Measurements from ENCODE around the gene PRKACB.
A peak's percentile ranks its signal among the peaks of the same experiment; 100 is the strongest.

Gene PRKACB

DNA sequence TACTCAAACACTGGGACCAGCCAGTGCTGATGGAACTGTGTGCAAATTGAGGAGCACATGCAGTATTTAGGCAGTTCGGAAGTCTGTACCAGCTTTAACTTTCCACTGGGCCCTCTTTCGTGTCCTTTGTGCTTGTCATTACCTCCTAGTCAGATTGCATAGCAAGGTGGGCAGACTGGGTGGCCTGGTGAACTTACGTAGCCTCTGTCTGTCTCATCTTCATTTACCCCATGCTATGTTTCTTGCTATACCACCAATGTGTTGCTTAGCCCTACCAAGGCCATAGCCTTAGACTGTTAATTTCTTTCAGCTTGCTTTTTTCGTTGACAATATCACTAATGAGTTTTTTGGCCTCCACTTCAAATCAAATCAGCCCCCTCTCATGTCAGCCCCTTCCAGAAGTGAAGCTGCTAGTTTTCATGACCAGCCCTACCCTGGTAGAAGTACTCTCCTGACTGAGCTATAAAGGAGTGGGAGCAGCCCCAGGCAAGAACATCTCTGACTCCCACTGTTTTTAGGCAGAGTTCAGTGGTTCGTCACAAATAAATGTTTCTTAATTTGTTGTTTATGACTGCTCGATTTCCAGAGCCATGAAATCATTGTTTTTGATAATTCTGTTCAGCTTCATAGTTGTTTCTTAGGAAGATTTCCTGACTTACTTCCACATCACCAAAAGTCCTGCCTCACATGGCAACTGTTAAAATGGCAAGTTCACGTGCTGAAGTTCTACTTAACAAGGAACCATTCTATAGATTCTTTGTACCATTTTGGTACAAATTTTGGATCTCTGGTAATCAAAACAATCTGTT is 19.3 kb downstream of the PRKACB start:
- peak overlapping the region; percentile 60 for H3K27ac Mint-ChIP-seq (ENCODE audit: low read depth)

GRCh38 chr1:84164161-84164560 is 20.1 kb downstream of the PRKACB start:
- Mint-ChIP-seq H3K27me3 (no peaks in the 10 kb centered on the region), H3K4me1 (peaks cover 72% of the 10 kb centered on the region)
- ATAC-seq (replicated peaks; ENCODE audit: extremely low read depth, poor library complexity, severe bottlenecking) = peak; percentile 25

More for the DNA sequence above, 19.3 kb downstream of the PRKACB start:
- DNase-seq (ENCODE audit: low spot score in 2 of 2) (no peak), ATAC-seq (replicated peaks; ENCODE audit: extremely low read depth, poor library complexity, severe bottlenecking) (no peak)
- Mint-ChIP-seq H3K27me3 (no peaks in the 10 kb centered on the region), H3K4me3 (peak overlapping the region; percentile 61), H3K36me3 (ENCODE audit: insufficient read depth) (peaks cover 4% of the 10 kb centered on the region), H3K9me3 (no peaks in the 10 kb centered on the region), H3K4me1 (peaks cover 71% of the 10 kb centered on the region)

GRCh38 chr1:84164567-84165021 is 20.5 kb downstream of the PRKACB start:
- no peaks in the 10 kb centered on the region for H3K27me3 Mint-ChIP-seq
- ATAC-seq (replicated peaks; ENCODE audit: extremely low read depth, poor library complexity, severe bottlenecking) (peak; percentile 50), DNase-seq (ENCODE audit: low spot score in 2 of 2) (no peak)
- H3K4me1 Mint-ChIP-seq = peaks cover 74% of the 10 kb centered on the region
- H3K36me3 Mint-ChIP-seq (ENCODE audit: insufficient read depth) = peaks cover 4% of the 10 kb centered on the region
- H3K9me3 Mint-ChIP-seq = no peaks in the 10 kb centered on the region
- H3K27ac Mint-ChIP-seq (ENCODE audit: low read depth) = peak overlapping the region; percentile 60
- H3K4me3 Mint-ChIP-seq = peak overlapping the region; percentile 61

More at GRCh38 chr1:84164161-84164560, 20.1 kb downstream of the PRKACB start:
- no peak for DNase-seq (ENCODE audit: low spot score in 2 of 2)
- Mint-ChIP-seq H3K4me3 (peak overlapping the region; percentile 61), H3K27ac (ENCODE audit: low read depth) (peak overlapping the region; percentile 60), H3K36me3 (ENCODE audit: insufficient read depth) (peaks cover 4% of the 10 kb centered on the region), H3K9me3 (no peaks in the 10 kb centered on the region)

GRCh38 chr1:84165601-84166000 is 21.5 kb downstream of the PRKACB start:
- ATAC-seq (replicated peaks; ENCODE audit: extremely low read depth, poor library complexity, severe bottlenecking) (no peak), DNase-seq (ENCODE audit: low spot score in 2 of 2) (no peak)
- Mint-ChIP-seq H3K27ac (ENCODE audit: low read depth) (no peak overlapping the region), H3K27me3 (no peaks in the 10 kb centered on the region), H3K36me3 (ENCODE audit: insufficient read depth) (peaks cover 4% of the 10 kb centered on the region), H3K4me3 (peak overlapping the region; percentile 31), H3K9me3 (no peaks in the 10 kb centered on the region), H3K4me1 (peaks cover 76% of the 10 kb centered on the region)

DNA sequence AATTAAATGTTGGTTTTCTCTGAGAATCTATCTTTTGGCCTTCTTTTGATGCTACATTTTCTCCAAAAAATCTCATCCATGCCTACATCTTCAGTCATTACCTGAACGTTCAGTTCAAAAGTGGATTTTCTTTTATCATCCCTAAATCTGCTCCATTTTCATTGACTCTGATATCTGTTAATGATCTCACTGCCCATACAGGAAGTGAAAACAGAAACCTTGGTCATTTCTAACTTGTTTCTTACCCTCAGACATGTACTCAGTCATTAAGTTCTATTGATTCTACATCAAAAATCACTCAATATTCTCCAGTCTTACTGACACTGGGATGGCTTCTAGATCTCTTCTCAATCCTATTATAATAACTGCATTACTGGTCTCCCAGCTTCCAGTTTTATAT is 22.7 kb downstream of the PRKACB start:
- peak overlapping the region; percentile 43 for H3K4me3 Mint-ChIP-seq
- no peaks in the 10 kb centered on the region for H3K27me3 Mint-ChIP-seq

DNA sequence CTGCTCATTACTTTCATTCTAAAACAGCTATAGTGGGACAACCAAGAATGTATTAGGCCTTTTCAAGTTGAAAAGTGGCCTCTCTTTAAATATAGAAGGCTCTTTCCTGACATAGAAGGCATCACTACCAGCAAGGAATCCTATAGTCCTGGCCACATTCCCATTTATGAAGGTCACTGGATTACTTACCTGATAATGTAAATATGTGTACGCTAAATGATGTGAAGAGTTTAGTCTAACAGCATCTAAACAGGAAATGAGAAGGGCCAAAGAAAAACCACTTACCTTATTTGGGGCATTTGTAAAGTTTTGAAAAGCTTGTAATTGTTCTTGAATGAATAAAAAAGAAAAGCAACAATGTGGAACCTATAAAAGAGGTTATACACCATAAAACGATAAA is 24.7 kb downstream of the PRKACB start:
- H3K27ac Mint-ChIP-seq (ENCODE audit: low read depth) = peak overlapping the region; percentile 67
- no peak overlapping the region for H3K4me3 Mint-ChIP-seq
- H3K9me3 Mint-ChIP-seq = no peaks in the 10 kb centered on the region
- ATAC-seq (replicated peaks; ENCODE audit: extremely low read depth, poor library complexity, severe bottlenecking) = no peak
- peaks cover 7% of the 10 kb centered on the region for H3K36me3 Mint-ChIP-seq (ENCODE audit: insufficient read depth)
- H3K4me1 Mint-ChIP-seq = peaks cover 68% of the 10 kb centered on the region
- H3K27me3 Mint-ChIP-seq = no peaks in the 10 kb centered on the region
- DNase-seq (ENCODE audit: low spot score in 2 of 2) = no peak

More for the DNA sequence above, 22.7 kb downstream of the PRKACB start:
- Mint-ChIP-seq H3K9me3 (no peaks in the 10 kb centered on the region), H3K27ac (ENCODE audit: low read depth) (peak overlapping the region; percentile 30), H3K4me1 (peaks cover 75% of the 10 kb centered on the region), H3K36me3 (ENCODE audit: insufficient read depth) (peaks cover 4% of the 10 kb centered on the region)
- ATAC-seq (replicated peaks; ENCODE audit: extremely low read depth, poor library complexity, severe bottlenecking) (no peak), DNase-seq (ENCODE audit: low spot score in 2 of 2) (no peak)

- H3K9me3 Mint-ChIP-seq = no peaks in the 10 kb centered on the region
- peaks cover 2% of the 10 kb centered on the region for H3K36me3 Mint-ChIP-seq (ENCODE audit: insufficient read depth)
- H3K4me3 Mint-ChIP-seq = no peak overlapping the region
- H3K27me3 Mint-ChIP-seq = no peaks in the 10 kb centered on the region
- DNase-seq (ENCODE audit: low spot score in 2 of 2) (no peak), ATAC-seq (replicated peaks; ENCODE audit: extremely low read depth, poor library complexity, severe bottlenecking) (no peak)
- no peak overlapping the region for H3K27ac Mint-ChIP-seq (ENCODE audit: low read depth)
- H3K4me1 Mint-ChIP-seq = peaks cover 67% of the 10 kb centered on the region
Measured at GRCh38 chr1:84170171-84170570, 26.1 kb downstream of the PRKACB start.

DNA sequence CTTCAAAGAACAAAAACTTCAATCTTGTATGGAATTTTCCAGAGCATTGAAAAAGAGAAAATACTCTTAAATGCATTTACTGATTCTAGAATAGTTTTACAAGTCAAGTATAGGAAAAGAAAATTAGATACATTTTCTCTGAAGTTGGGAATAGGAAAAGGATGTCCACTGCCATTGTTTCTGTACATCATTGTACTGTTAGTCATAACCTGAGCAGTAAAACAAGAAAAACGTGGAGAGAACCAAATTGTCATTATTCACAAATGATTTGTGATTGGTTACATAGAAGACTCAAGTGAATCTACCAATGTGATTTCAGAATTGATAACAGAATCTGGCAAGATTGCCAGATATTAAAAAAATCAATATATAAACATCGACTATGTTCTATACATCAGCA is 27.4 kb downstream of the PRKACB start:
- ATAC-seq (replicated peaks; ENCODE audit: extremely low read depth, poor library complexity, severe bottlenecking) = no peak
- Mint-ChIP-seq H3K27me3 (no peaks in the 10 kb centered on the region), H3K4me3 (no peak overlapping the region), H3K27ac (ENCODE audit: low read depth) (no peak overlapping the region), H3K9me3 (no peaks in the 10 kb centered on the region), H3K36me3 (ENCODE audit: insufficient read depth) (peaks cover 2% of the 10 kb centered on the region), H3K4me1 (peaks cover 66% of the 10 kb centered on the region)
- DNase-seq (ENCODE audit: low spot score in 2 of 2) = no peak

GRCh38 chr1:84174051-84174556 is 30.0 kb downstream of the PRKACB start:
- no peak for ATAC-seq (replicated peaks; ENCODE audit: extremely low read depth, poor library complexity, severe bottlenecking)

DNA sequence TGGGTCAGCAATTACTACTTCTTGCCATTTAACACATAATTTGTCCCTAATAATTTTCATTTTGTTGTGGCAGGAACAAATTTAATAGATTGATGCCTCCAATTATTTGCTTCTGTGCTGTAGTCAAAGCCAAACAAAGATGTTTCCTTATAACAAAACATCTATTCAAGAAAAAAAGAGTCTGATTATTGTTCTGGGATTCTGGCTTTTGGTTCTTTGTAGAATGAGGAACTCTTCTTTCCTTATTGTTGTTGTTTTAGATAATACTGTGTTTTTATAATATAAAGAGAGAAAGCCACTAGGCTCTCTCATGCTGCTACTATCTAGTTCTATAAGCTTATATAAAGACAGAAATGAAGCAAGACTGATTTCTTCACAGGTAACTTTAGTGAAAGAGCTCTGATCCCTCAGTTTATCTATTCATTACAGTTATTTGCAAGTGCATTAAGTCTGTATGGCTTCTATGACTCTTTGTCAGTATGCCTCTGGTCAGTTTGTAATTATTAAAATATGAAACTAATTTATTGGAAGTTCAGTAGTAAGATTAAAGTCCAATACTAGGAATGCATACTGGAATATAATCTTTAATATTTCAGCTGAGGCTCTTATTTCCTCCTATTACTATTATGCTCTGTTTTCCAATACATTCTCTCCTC is 37.4 kb downstream of the PRKACB start:
- Mint-ChIP-seq H3K27ac (ENCODE audit: low read depth) (peak overlapping the region; percentile 32), H3K4me3 (no peak overlapping the region), H3K9me3 (no peaks in the 10 kb centered on the region), H3K4me1 (peaks cover 8% of the 10 kb centered on the region), H3K27me3 (no peaks in the 10 kb centered on the region), H3K36me3 (ENCODE audit: insufficient read depth) (peaks cover 18% of the 10 kb centered on the region)
- ATAC-seq (replicated peaks; ENCODE audit: extremely low read depth, poor library complexity, severe bottlenecking) (no peak), DNase-seq (ENCODE audit: low spot score in 2 of 2) (no peak)

More at GRCh38 chr1:84174051-84174556, 30.0 kb downstream of the PRKACB start:
- Mint-ChIP-seq H3K9me3 (no peaks in the 10 kb centered on the region), H3K36me3 (ENCODE audit: insufficient read depth) (peaks cover 4% of the 10 kb centered on the region), H3K4me1 (peaks cover 43% of the 10 kb centered on the region), H3K4me3 (no peak overlapping the region), H3K27ac (ENCODE audit: low read depth) (no peak overlapping the region), H3K27me3 (no peaks in the 10 kb centered on the region)
- DNase-seq (ENCODE audit: low spot score in 2 of 2) = no peak

- Mint-ChIP-seq H3K36me3 (ENCODE audit: insufficient read depth) (peaks cover 43% of the 10 kb centered on the region), H3K27me3 (no peaks in the 10 kb centered on the region), H3K27ac (ENCODE audit: low read depth) (no peak overlapping the region), H3K4me3 (no peak overlapping the region), H3K4me1 (peaks cover 17% of the 10 kb centered on the region), H3K9me3 (peaks cover 5% of the 10 kb centered on the region)
- DNase-seq (ENCODE audit: low spot score in 2 of 2) (no peak), ATAC-seq (replicated peaks; ENCODE audit: extremely low read depth, poor library complexity, severe bottlenecking) (no peak)
Measured at GRCh38 chr1:84190455-84190854, 46.4 kb downstream of the PRKACB start.

DNA sequence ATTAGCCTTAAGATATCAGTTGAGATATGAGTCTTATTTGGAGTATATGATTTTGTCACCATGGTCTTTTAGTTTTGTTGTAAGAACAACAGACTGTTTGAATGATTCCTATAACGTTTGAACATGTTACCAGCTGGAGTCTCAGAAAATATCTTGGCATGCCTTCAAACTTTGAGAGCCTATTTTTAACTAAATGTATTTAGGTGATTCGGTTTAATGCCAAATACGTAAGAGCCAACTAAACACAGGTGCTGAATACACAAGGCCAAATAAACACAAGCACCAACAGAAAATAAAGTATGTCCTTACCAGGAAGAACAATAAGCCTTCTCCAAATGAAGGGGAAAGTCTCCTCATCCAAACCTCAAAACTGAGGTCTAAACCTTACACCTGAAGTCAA is 48.6 kb downstream of the PRKACB start:
- no peaks in the 10 kb centered on the region for H3K27me3 Mint-ChIP-seq
- peaks cover 39% of the 10 kb centered on the region for H3K36me3 Mint-ChIP-seq (ENCODE audit: insufficient read depth)
- H3K4me1 Mint-ChIP-seq = peaks cover 12% of the 10 kb centered on the region
- ATAC-seq (replicated peaks; ENCODE audit: extremely low read depth, poor library complexity, severe bottlenecking) (no peak), DNase-seq (ENCODE audit: low spot score in 2 of 2) (no peak)
- peaks cover 5% of the 10 kb centered on the region for H3K9me3 Mint-ChIP-seq
- no peak overlapping the region for H3K27ac Mint-ChIP-seq (ENCODE audit: low read depth)
- no peak overlapping the region for H3K4me3 Mint-ChIP-seq

Data from central memory CD8-positive, alpha-beta T cell (primary cell).